Stimulated activated CD4-positive, alpha-beta T cell treated with anti-CD3 and anti-CD28 coated beads, TNF-alpha, amount 100 ng/mL, for 4 hours (primary cell): ENCODE data around the gene CDH26.
A peak's percentile ranks its signal among the peaks of the same experiment; 100 is the strongest.

Source experiments
- DNase-seq, 3 experiments: peaks; one replicate each; pipeline ENCODE4 v3.0.0-alpha.2; 2020; ENCODE audit warnings: low read depth in 3 of 3

The CDH26 gene

DNA sequence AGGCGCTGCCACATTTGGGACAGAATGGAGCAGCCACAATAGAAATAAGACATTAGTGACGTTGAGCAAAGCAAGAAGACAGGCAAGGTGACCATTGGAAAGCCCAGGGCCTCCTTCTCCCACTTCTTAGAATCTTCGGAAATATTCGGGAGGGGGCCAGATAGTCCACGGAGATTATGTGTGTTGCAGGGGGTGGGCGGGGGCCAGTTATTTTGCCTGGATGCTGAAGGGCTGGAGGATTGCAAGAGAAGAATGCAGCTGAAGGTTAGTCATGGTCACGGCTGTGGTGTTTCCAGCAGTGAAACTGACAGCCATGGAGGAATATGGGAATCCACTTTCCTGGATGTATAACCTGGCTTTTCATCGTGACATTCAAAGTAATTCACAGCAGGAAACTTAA lies 88.6 kb downstream of the CDH26 start:
- DNase-seq, result no peak

- DNase-seq, result no peak
These were observed 90.7 kb downstream of the CDH26 start for GRCh38 chr20:60048634-60049521.

- no peak for DNase-seq
These were observed 91.4 kb downstream of the CDH26 start for GRCh38 chr20:60049601-60050000.

- no peak for DNase-seq
These were observed 92.1 kb downstream of the CDH26 start for GRCh38 chr20:60050193-60050947.

DNA sequence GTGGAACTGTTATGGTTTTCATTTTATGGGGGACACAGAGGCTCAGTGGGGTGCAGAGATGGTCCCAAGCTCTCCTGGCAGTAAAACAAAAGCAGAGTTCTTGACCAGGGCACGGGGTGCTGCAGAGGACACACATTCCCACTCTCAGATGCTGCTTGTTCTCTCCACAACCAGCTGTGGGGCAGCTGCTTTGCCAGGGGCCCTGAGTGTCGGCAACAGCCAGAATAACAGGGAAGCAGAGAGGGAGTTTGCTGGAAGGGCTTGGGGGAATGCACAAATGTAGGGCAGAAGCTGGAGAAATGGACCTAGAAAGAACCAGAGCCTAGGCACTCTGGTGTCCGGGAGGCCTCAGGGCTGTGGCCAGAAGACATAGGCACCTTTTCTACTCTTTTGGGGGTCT lies 93.7 kb downstream of the CDH26 start:
- no peak for DNase-seq

DNA sequence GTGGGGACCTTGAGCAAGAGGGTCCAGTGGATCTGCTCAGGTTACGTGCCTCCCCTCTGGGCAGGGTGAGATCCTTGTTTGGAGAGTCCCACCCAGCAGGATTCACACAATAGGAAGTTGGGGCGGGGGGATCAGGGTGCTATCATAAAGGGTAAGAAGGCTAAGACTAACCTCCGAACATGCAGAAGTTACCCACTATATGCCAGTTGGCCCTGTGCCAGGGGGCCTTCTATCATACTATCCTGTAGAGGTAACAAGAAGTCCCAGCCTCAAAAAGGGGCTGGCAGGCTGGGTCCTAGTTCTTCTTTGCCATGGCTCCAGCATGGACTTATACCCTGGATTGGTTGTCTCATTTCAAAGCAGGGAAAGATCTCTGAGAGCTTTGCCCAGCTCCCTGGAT lies 94.1 kb downstream of the CDH26 start:
- no peak for DNase-seq

- DNase-seq, result no peak
These were observed 95.0 kb downstream of the CDH26 start for GRCh38 chr20:60053125-60053817.

DNA sequence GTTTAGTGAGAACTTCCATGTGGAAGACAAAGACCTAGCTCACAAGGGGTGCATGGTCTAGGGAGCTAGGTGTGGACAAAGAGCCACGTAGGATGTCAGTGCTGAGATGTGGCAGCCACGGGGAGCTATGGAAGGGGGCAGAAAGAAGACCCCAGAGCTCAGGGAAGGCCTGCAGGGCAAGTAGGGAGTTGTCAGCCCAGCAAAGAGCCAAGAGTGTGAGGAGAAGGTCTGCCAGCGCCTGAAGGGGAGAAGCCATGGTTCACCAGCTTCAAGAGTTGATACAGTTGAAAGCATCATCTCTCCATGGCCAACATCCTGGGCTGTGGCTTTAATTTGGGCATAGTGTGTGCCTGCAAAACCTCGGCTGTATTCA lies 95.6 kb downstream of the CDH26 start:
- no peak for DNase-seq

GRCh38 chr20:60054716-60055634 lies 96.8 kb downstream of the CDH26 start:
- DNase-seq, result no peak

- DNase-seq, result peak in 1 of 3 experiments; percentile 14
These were observed 97.5 kb downstream of the CDH26 start for GRCh38 chr20:60055740-60056139.

DNA sequence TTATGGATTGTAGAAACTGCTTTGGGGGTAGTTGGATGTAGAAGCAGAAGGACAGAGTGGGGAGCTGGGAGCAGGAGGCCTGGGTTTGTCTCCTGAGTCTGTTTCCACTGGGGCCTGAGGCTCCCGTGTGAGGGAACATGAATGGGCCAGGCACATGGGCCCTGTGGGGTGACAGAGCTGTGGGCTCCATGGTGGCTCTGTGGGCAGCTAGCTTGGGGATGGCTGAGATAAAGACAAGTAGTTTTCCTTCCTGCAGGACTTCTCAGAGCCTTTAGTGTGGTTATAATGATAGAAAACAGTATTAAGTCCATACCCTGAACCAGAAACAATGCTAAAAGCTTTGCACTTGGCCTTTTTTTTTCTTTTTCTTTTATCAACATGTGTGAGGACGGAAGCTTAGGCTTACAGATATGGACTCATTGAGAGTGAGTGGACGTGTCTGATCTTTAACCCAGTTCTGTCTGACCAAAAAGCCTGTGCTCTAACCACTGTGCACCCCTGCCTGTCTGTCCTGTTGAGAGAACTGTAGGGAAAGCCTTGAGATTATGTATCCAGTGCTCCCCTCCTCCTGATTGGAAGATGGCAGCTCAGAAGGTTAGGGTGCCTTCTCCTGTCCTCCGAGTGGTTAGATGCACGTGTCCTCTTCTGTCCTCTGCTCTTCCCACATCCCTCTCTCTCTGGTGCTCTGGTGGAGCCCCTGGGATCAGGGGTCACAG lies 98.3 kb downstream of the CDH26 start:
- no peak for DNase-seq

DNA sequence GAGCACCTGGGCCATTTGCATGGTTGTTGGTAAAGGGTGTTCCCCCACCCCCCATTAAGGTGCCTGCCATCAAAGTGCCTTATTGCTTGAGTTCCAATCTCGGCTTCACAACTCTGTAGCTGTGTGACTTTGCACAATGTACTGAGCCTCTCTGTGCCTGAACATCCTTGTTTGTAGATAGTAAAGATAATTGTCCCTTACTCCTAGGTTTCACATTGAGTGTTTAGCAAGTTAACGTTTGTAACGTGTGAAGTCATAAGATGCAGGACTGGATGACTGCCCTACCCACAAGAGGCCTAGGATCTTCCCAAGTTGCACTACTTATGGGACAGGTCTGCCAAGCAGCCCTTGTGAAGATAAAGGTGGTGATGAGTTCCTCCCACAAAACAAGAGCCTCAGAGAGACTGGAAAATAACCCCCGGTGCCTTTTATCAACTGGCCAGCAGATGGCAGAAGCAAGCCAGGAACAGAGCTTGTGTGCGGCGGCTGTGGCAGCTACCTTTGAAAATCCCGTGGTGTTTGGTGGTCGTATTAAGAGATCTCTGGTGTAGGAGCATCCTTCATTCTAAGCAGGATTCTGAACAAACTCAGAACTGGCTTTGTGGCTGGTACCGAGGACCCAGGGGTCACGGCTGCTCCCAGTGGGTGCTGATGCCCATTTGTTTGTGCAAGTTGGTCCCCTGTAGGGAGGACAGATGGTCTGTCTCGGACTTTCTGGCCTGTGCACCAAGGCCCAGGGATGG lies 99.1 kb downstream of the CDH26 start:
- peak; percentile 24 to 36 (median 31) for DNase-seq

DNA sequence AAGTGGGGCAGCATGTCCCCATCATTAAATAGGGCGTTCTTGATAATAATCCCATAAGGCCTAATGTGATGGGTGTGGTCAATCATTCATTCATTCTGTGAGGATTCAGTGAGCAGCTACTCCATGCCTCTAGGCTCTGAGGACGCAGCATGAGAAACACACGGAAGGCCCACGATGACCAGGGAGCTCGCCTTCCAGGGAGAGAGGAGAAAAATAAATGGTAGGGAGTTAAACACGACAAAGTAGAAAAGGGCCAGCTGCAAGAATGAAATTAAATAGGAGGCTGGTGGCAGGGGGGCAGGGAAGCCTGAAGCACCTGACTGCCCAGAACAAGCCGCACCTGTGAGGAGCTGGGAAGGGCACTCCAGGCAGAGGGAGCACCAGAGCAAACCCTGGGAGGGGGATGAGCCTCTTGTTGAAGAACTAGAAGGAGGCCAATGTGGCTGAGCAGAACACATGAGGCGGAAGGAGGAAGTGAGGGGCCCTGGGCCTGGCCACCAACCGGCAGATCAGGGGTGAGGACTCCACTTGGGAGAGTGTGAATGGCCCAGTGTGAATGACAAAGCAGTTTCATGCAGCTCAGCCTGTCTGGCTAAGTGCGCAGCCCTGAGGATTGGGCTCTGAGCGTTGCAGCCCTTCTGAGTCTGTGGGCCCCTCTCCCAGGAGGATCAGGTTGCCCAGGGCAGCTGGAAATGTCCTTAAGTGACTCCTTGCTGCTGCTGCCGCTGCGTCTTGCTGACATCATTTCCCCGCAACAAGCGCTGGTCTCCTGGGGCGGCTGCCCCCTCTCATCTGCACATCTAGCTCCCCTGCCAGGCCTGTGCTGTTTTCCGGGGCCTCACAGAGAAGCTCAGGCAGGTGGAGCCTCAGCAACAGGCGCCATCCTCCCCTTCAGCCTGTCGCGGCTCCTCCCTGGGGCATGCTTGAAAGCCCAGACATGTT lies 99.9 kb downstream of the CDH26 start:
- DNase-seq, result no peak

- no peak for DNase-seq
These were observed 100.7 kb downstream of the CDH26 start for GRCh38 chr20:60058879-60059278.

DNA sequence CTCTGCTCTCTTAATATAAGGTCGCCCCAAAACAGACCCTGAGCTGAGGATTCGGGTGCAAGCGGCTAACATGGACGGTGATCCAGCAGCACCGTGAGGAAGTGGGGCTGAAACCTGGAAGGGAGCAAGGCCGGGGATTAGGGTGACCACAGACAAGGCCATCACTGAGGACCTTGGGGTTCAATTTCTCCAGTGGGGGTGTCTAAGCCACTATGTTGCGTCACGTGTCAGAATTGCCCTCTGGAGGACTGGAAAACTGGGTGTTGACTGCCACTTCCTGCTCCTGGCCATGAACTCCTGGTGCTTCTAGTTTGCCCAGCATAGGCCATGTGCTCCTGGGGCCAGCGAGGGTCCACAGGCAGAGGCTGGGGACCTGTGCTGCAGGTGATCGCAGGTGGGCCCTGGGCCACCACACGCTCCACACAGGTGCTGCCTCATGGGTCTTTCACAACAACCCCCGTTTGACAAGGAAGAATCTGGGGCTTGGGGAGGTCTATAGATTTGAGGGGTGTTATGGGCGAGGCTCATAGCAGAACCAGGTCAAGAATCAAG lies 101.9 kb downstream of the CDH26 start:
- DNase-seq, result no peak

GRCh38 chr20:60060593-60060992 lies 102.4 kb downstream of the CDH26 start:
- no peak for DNase-seq

DNA sequence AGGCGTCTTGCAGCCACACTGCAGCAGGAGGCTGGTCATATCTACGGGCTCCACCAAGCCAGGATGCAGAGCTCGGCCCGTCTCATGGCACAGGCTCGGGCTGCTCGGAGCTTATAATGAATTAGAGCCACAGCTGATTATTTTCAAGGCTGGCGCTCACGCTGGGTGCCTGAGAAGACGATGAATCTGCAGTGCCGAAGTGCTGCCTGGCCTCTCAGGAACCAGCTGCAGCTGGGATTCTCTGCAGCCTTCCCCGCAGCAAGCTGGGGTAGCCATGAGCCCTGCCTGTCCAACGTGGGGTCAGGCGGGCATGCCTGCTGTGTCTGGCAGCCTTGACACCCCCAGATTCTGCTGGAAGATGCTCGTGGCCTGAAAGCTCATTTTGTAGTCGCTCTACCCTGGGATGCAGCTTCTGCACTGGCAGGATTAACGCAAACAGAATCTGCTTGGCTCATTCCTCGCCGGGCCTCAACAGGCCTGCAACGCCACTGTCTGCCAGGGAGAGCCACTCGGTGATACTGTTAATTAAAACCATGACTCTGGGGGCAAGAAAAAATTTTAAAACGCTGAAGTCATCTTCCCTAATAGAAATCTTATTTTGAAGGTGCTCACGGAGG lies 104.3 kb downstream of the CDH26 start:
- DNase-seq, result no peak

- DNase-seq, result no peak
These were observed 104.8 kb downstream of the CDH26 start for GRCh38 chr20:60063048-60063451.
